Tibial nerve (tissue), 4 donors: ENCODE data around the gene WDR76. TPM values are rescaled to one million over a fixed set of nuclear protein-coding genes. Genes with fewer than 3 reads are reported as not detected.

Experiments
- DNase-seq, 2 donors: peaks; one replicate each; pipeline ENCODE4 v3.0.0-alpha.2; 2019; ENCODE audit warnings: low spot score in 2 of 2
- H3K27ac ChIP-seq, 4 donors: fragments of 200-600 bp; sonication (generic) in 3 of 4; one replicate each; pipeline ENCODE4 v1.5.1; 2017 to 2019; ENCODE audit warnings: mild to moderate bottlenecking in 1 of 4
- H3K27me3 ChIP-seq, 2 donors: fragments of 200-600 bp; sonication (generic) in 1 of 2; one replicate each; pipeline versions ENCODE4 v1.5.1 to v1.6.0; 2017 to 2019
- H3K36me3 ChIP-seq, 3 donors: fragments of 200-600 bp; sonication (generic); one replicate each; pipeline ENCODE4 v1.5.1; 2018 to 2019
- H3K4me1 ChIP-seq, 4 donors: fragments of 200-600 bp; sonication (generic) in 3 of 4; one replicate each; pipeline ENCODE4 v1.5.1; 2017 to 2019
- H3K4me3 ChIP-seq, 4 donors: fragments of 200-600 bp; sonication (generic) in 3 of 4; one replicate each; pipeline ENCODE4 v1.5.1; 2017 to 2019; ENCODE audit warnings: mild to moderate bottlenecking in 1 of 4, moderate library complexity in 1 of 4
- H3K9me3 ChIP-seq, 4 donors: fragments of 200-600 bp; sonication (generic) in 3 of 4; one replicate each; pipeline ENCODE4 v1.5.1; 2017 to 2019
- EP300 ChIP-seq, 2 donors: sonication (generic); formaldehyde crosslinking; IDR thresholded peaks; one replicate each; pipeline ENCODE4 v1.6.1; 2017; ENCODE audit warnings: antibody characterized with exemption in 2 of 2, mild to moderate bottlenecking in 1 of 2
- POLR2A ChIP-seq, 2 donors: fragments of 450-650 bp; IDR thresholded peaks; one replicate each; pipeline ENCODE4 v1.6.1; 2017; ENCODE audit warnings: antibody characterized with exemption in 2 of 2, mild to moderate bottlenecking in 2 of 2, moderate library complexity in 2 of 2
- WGBS, 2 donors: methylation state at CpG; one replicate each; pipeline ENCODE4 v1.1.5; 2018; 5-methylcytosine and 5-hydroxymethylcytosine counted together
- total RNA-seq, 4 donors: library from RNA; depleted of rRNA; stranded (reverse); fragments of >200 nt; gene quantifications; one replicate each; pipeline ENCODE4 v1.1.0, GENCODE V29; 2016
- TF ChIP-seq, protein P1 (sequence below), 5 experiments: fragments of 200-600 bp in 3 of 5; fragments of 450-650 bp in 2 of 5; sonication (generic) in 3 of 5; IDR thresholded peaks; one replicate each; pipeline ENCODE4 v1.5.1; 2016 to 2019; ENCODE audit warnings: antibody characterized with exemption in 5 of 5, mild to moderate bottlenecking in 3 of 5, moderate library complexity in 2 of 5

WDR76 gene
- total RNA-seq, 4 donors from 2014 or later, result 2.7 to 7.5 (median 2.9) TPM

GRCh38 chr15:43900996-43901395 is 74.2 kb downstream of the WDR76 start:
- 88 to 94% methylated on average over 1 of the region's 1 CpG for WGBS, 2 donors
- Histone ChIP-seq H3K4me1 (peaks cover 0 to 28% (median 8%) of the 10 kb centered on the region in 4 donors), H3K36me3 (peaks cover 0 to 8% (median 0%) of the 10 kb centered on the region in 3 donors), H3K27me3 (no peaks in the 10 kb centered on the region), H3K9me3 (no peaks in the 10 kb centered on the region), H3K27ac (peak overlapping the region in 2 of 4 donors; percentile 65 to 78), H3K4me3 (no peak overlapping the region)
- DNase-seq, result no peak
- TF ChIP-seq EP300 (IDR thresholded peaks at IDR 0.05), result no peak
- TF ChIP-seq POLR2A (IDR thresholded peaks at IDR 0.05), result no peak
- TF ChIP-seq, protein P1, sequence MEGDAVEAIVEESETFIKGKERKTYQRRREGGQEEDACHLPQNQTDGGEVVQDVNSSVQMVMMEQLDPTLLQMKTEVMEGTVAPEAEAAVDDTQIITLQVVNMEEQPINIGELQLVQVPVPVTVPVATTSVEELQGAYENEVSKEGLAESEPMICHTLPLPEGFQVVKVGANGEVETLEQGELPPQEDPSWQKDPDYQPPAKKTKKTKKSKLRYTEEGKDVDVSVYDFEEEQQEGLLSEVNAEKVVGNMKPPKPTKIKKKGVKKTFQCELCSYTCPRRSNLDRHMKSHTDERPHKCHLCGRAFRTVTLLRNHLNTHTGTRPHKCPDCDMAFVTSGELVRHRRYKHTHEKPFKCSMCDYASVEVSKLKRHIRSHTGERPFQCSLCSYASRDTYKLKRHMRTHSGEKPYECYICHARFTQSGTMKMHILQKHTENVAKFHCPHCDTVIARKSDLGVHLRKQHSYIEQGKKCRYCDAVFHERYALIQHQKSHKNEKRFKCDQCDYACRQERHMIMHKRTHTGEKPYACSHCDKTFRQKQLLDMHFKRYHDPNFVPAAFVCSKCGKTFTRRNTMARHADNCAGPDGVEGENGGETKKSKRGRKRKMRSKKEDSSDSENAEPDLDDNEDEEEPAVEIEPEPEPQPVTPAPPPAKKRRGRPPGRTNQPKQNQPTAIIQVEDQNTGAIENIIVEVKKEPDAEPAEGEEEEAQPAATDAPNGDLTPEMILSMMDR (IDR thresholded peaks at IDR 0.05), result no peak

- peak overlapping the region in 2 of 4 donors; percentile 65 to 78 for H3K27ac ChIP-seq
- peaks cover 0 to 8% (median 0%) of the 10 kb centered on the region in 3 donors for H3K36me3 ChIP-seq
- 57 to 58% methylated on average over 10 of the region's 10 CpGs for WGBS, 2 donors
- no peaks in the 10 kb centered on the region for H3K27me3 ChIP-seq
- DNase-seq, result no peak
- TF ChIP-seq POLR2A (IDR thresholded peaks at IDR 0.05) (no peak), EP300 (IDR thresholded peaks at IDR 0.05) (no peak)
- TF ChIP-seq, protein P1 (IDR thresholded peaks at IDR 0.05), result no peak
- no peak overlapping the region for H3K4me3 ChIP-seq
- peaks cover 0 to 28% (median 8%) of the 10 kb centered on the region in 4 donors for H3K4me1 ChIP-seq
- no peaks in the 10 kb centered on the region for H3K9me3 ChIP-seq
Observed at GRCh38 chr15:43901495-43901894, 74.7 kb downstream of the WDR76 start.

DNA sequence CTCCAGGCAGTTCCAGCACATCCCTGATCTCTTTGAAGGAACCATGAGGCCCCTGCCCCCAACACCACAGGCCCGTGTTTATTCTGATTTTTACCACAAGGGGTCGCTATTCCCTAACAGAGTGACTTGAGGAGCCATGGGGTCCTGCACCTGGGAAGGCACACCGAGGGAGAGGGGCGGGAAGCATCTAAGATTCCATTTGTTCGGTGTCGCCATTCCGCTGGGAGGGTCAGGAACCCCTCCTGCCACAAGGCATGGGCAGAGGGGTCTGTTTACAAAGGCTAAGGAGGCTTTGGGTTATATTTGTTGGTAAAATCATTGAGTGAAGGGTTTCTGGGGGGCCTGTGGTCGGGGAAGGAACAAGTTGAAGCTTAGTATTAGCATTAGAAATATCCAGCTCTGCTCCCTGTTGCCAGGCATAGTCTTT is 77.1 kb downstream of the WDR76 start:
- Histone ChIP-seq H3K27ac (peak overlapping the region in 2 of 4 donors; percentile 5 to 36), H3K36me3 (peaks cover 0 to 8% (median 0%) of the 10 kb centered on the region in 3 donors), H3K4me3 (no peak overlapping the region), H3K27me3 (no peaks in the 10 kb centered on the region), H3K4me1 (peaks cover 0 to 32% (median 8%) of the 10 kb centered on the region in 4 donors), H3K9me3 (no peaks in the 10 kb centered on the region)
- WGBS, 2 donors, result 15 to 19% methylated on average over 8 of the region's 8 CpGs
- TF ChIP-seq, protein P1 (IDR thresholded peaks at IDR 0.05), result peak; percentile 62 to 88 (median 84)
- TF ChIP-seq EP300 (IDR thresholded peaks at IDR 0.05), result no peak
- DNase-seq, result peak in 1 of 2 donors; percentile 76

- no peaks in the 10 kb centered on the region for H3K9me3 ChIP-seq
- no peak for DNase-seq
- H3K4me1 ChIP-seq, result peaks cover 0 to 22% (median 4%) of the 10 kb centered on the region in 4 donors
- no peak overlapping the region for H3K4me3 ChIP-seq
- peaks cover 0 to 8% (median 0%) of the 10 kb centered on the region in 3 donors for H3K36me3 ChIP-seq
- H3K27ac ChIP-seq, result no peak overlapping the region
- H3K27me3 ChIP-seq, result no peaks in the 10 kb centered on the region
- WGBS, 2 donors, result 89 to 92% methylated on average over 7 of the region's 7 CpGs
- no peak for TF ChIP-seq POLR2A (IDR thresholded peaks at IDR 0.05)
- no peak for TF ChIP-seq EP300 (IDR thresholded peaks at IDR 0.05)
- TF ChIP-seq, protein P1 (IDR thresholded peaks at IDR 0.05), result no peak
Observed at GRCh38 chr15:43905755-43906154, 79.0 kb downstream of the WDR76 start.

DNA sequence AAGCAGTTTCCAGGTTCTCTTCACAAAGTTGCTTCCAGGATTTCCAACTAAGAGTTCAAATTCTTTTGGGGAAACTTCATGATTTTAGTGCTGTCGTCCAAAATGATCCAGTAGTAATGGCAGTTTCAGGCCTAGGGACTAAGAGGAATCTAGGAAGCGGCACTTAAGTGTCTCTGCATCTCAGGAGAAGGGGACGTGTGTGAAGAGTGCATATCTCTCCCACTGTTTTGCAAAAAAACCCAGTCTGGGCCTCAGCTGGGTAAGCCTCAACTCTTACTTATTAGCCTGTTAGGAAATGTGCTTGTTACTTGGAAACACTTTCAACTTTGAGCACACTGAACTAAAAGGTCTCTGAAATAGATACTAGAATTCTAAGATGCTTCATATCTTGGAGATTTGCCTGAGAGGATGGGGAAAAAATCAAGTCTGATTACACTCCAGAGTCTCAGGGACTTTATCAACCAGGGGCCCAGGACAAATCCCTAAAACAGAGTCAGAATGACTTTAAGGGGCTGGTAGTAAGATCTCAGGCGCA is 81.8 kb downstream of the WDR76 start:
- DNase-seq, result no peak
- Histone ChIP-seq H3K4me1 (peaks cover 0 to 37% (median 7%) of the 10 kb centered on the region in 4 donors), H3K27ac (peak overlapping the region in 2 of 4 donors; percentile 6 to 62), H3K9me3 (no peaks in the 10 kb centered on the region), H3K36me3 (peaks cover 0 to 8% (median 0%) of the 10 kb centered on the region in 3 donors), H3K4me3 (no peak overlapping the region), H3K27me3 (no peaks in the 10 kb centered on the region)
- no peak for TF ChIP-seq EP300 (IDR thresholded peaks at IDR 0.05)
- 79 to 81% methylated on average over 4 of the region's 4 CpGs for WGBS, 2 donors
